ENCODE data around the gene TUT7.
"Not testable (repeated sequence)": the region's sequence is repeated elsewhere in the genome, so short reads cannot be mapped to it uniquely, and the experiment has no call there.

The TUT7 gene

DNA sequence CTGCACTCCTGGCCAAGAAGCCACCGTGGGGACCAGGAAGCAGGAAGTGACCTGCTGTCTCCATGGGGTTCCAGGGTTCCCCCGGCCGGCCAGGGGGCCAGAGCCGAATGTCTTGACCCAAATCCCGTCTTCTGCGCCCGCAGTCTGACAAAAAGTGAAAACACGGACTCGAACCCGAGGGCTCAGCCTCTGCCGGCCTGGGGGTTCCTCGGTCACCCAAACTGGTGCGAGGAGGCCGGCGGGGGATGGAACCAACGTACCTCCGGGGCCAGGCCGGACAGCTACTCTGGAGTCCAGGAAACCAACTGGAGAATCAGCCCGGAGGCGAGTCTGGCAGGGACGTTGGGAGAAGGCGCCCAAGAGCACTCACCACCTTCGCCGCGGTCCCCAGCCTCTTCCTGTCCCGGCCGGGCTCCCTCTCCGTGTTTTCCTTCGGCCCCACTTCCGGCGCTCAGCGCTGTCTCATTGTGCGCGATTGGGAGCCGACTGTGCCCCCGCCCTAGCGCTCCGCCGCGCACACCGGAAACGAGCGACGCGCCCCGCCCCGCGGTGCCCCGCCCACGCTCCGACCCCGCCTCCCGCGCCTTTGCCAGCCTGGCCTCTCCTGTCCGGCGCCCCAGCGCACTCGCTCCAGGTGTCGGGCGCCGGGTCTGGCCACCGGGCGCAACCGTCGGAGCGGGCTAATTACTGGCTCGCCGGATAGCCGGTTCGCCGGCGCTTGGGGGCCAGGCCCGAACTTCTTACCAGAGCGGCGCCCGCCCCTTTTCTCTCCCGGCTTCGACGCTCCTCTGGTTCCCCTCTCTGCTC, at the start of gene TUT7:
Gene TUT7 (minus strand): TSS at position 400 of the 807 bp plus-strand sequence. CDS start 1,211 bp downstream, outside the sequence.
- TF ChIP-seq CTCF (IDR thresholded peaks at IDR 0.05): no peak
- no peaks in the 10 kb centered on the region for H3K9me3 Mint-ChIP-seq
- H3K27me3 Mint-ChIP-seq (ENCODE audit: low read depth, poor library complexity): peaks cover 25% of the 10 kb centered on the region

DNA sequence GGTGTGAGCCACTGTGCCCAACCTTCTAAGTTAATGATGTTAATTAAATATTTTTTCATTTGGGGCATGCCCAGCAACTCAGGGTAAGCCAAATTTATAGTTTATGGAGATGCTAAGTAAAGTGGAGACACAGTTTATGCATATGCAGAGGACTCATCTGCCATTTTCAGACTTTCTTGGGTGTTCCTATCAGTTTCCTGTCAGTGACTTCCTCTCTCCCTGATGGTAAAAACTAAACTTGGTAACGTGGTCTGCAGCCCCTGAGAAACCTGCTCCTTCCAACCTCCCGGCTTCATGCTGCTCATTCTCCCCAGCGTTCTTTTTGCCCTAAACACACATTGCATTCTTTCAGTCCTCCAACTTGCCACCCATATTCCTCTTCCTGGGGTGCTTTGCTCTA, 48.4 kb upstream of the TUT7 start:
- peaks cover 13% of the 10 kb centered on the region for H3K27me3 Mint-ChIP-seq (ENCODE audit: low read depth, poor library complexity)
- peaks cover 18% of the 10 kb centered on the region for H3K4me1 Mint-ChIP-seq
- peaks cover 8% of the 10 kb centered on the region for H3K9me3 Mint-ChIP-seq
- H3K27ac Mint-ChIP-seq: no peak overlapping the region
- no peak for DNase-seq
- no peaks in the 10 kb centered on the region for H3K36me3 Mint-ChIP-seq (ENCODE audit: low read depth)
- TF ChIP-seq CTCF (IDR thresholded peaks at IDR 0.05): no peak
- no peak overlapping the region for H3K4me3 Mint-ChIP-seq

More for the DNA sequence above, at the start of gene TUT7:
- peaks cover 36% of the 10 kb centered on the region for H3K4me1 Mint-ChIP-seq
- peak within 1 kb of the TSS; percentile 100 for H3K4me3 Mint-ChIP-seq
- peak; percentile 98 for DNase-seq
- peak within 1 kb of the TSS; percentile 99 for H3K27ac Mint-ChIP-seq
- H3K36me3 Mint-ChIP-seq (ENCODE audit: low read depth): peaks cover 18% of the 10 kb centered on the region

GRCh38 chr9:86396412-86396811, 42.2 kb upstream of the TUT7 start:
- DNase-seq: no peak
- no peak for TF ChIP-seq CTCF (IDR thresholded peaks at IDR 0.05)
- H3K4me3 Mint-ChIP-seq: no peak overlapping the region
- H3K36me3 Mint-ChIP-seq (ENCODE audit: low read depth): no peaks in the 10 kb centered on the region
- peaks cover 16% of the 10 kb centered on the region for H3K27me3 Mint-ChIP-seq (ENCODE audit: low read depth, poor library complexity)
- H3K9me3 Mint-ChIP-seq: peaks cover 27% of the 10 kb centered on the region
- H3K4me1 Mint-ChIP-seq: no peaks in the 10 kb centered on the region
- H3K27ac Mint-ChIP-seq: no peak overlapping the region

- H3K27ac Mint-ChIP-seq; DNase-seq; H3K36me3 Mint-ChIP-seq (ENCODE audit: low read depth); H3K4me1 Mint-ChIP-seq; H3K4me3 Mint-ChIP-seq: not testable (repeated sequence)
- H3K9me3 Mint-ChIP-seq: peaks cover 24% of the 10 kb centered on the region
- peaks cover 17% of the 10 kb centered on the region for H3K27me3 Mint-ChIP-seq (ENCODE audit: low read depth, poor library complexity)
Observed at GRCh38 chr9:86390184-86390583, 36.0 kb upstream of the TUT7 start.

DNA sequence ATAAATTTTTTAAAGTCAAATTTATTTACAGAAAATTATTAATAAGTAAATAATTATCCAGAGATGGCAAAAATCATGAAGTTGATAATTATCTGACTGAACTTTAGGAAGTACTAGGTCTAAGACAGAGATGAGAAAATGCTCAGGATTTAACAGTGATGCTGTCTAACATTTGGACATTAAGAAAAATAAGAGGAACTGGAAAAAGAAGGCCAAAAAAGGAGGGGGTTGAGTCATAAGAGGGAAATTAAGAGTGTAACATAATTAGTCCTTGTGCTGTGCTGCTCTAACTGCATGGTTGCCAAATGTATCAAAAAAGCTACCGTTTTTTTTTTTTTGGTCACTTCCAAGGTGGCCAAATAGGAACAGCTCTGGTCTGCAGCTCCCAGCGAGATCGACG, 35.4 kb upstream of the TUT7 start:
- H3K4me3 Mint-ChIP-seq: no peak overlapping the region
- H3K27me3 Mint-ChIP-seq (ENCODE audit: low read depth, poor library complexity): peaks cover 17% of the 10 kb centered on the region
- no peak for DNase-seq
- H3K4me1 Mint-ChIP-seq: peaks cover 4% of the 10 kb centered on the region
- no peak overlapping the region for H3K27ac Mint-ChIP-seq
- no peak for TF ChIP-seq CTCF (IDR thresholded peaks at IDR 0.05)
- no peaks in the 10 kb centered on the region for H3K36me3 Mint-ChIP-seq (ENCODE audit: low read depth)
- peaks cover 24% of the 10 kb centered on the region for H3K9me3 Mint-ChIP-seq

GRCh38 chr9:86387376-86387775, 33.2 kb upstream of the TUT7 start:
- H3K9me3 Mint-ChIP-seq: peaks cover 34% of the 10 kb centered on the region

GRCh38 chr9:86383000-86383399, 28.8 kb upstream of the TUT7 start:
- DNase-seq; H3K4me1 Mint-ChIP-seq; H3K27ac Mint-ChIP-seq; H3K27me3 Mint-ChIP-seq (ENCODE audit: low read depth, poor library complexity); H3K4me3 Mint-ChIP-seq; H3K36me3 Mint-ChIP-seq (ENCODE audit: low read depth): not testable (repeated sequence)
- H3K9me3 Mint-ChIP-seq: peaks cover 67% of the 10 kb centered on the region

More at GRCh38 chr9:86387376-86387775, 33.2 kb upstream of the TUT7 start:
- Mint-ChIP-seq H3K36me3 (ENCODE audit: low read depth) (peaks cover 7% of the 10 kb centered on the region), H3K4me1 (peaks cover 4% of the 10 kb centered on the region), H3K27me3 (ENCODE audit: low read depth, poor library complexity) (peaks cover 6% of the 10 kb centered on the region), H3K4me3 (no peak overlapping the region), H3K27ac (no peak overlapping the region)
- TF ChIP-seq CTCF (IDR thresholded peaks at IDR 0.05): no peak
- DNase-seq: no peak
